ENCODE results near the gene SAP30.

DNA sequence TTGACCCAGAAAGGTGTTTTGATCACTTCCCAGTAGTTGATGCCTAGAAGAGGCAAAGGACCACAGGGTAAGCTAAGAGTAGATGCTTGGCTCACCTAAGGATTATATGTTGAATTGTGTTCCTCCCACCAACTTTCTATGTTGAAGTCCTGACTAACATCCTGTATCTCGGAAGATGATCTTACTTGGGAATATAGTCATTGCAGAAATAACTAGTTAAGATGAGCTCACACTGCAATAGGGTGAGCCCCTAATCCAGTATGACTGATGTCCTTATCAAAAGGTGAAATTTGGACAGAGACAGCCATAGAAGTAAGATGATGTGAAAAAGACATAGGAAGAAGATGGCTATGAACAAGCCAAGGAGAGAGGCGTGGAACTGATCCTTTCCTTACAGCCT is 33.3 kb upstream of the SAP30 start:
- TF ChIP-seq CTCF (conservative IDR thresholded peaks at IDR 0.05; ENCODE audit: low read depth, low read length) (no peak), RCOR1 (IDR thresholded peaks at IDR 0.05; ENCODE audit: insufficient replicate concordance, low read length) (no peak), MAFK (IDR thresholded peaks at IDR 0.05; ENCODE audit: low read depth, low read length) (no peak), POLR2A (IDR thresholded peaks at IDR 0.05; ENCODE audit: low read depth, low read length) (no peak), BHLHE40 (IDR thresholded peaks at IDR 0.05; ENCODE audit: low read depth, low read length) (no peak), CEBPB (IDR thresholded peaks at IDR 0.05; ENCODE audit: low read depth, low read length) (no peak), RFX5 (IDR thresholded peaks at IDR 0.05; ENCODE audit: low read depth, low read length) (no peak), USF2 (IDR thresholded peaks at IDR 0.05; ENCODE audit: low read depth, low read length) (no peak)
